Neutrophil (primary cell): ENCODE data around the gene DSCAM.

Source experiments
- H3K27ac ChIP-seq: fragments of 200-600 bp; sonication (generic); 2 replicates; pipeline ENCODE4 v1.5.1; 2016; ENCODE audit warnings: mild to moderate bottlenecking, moderate library complexity
- H3K27me3 ChIP-seq: fragments of 200-600 bp; sonication (generic); 2 replicates; pipeline ENCODE4 v1.6.0; 2016; ENCODE audit warnings: mild to moderate bottlenecking
- H3K36me3 ChIP-seq: fragments of 200-600 bp; sonication (generic); 2 replicates; pipeline ENCODE4 v1.5.1; 2017
- H3K4me1 ChIP-seq, 2 experiments: fragments of 200-600 bp in 1 of 2; sonication (generic) in 1 of 2; 1 replicate in 1 of 2; 2 replicates in 1 of 2; pipeline versions ENCODE4 v1.5.1 to v1.6.1; 2013 to 2016; ENCODE audit warnings: low read depth in 1 of 2, low read length in 1 of 2, mild to moderate bottlenecking in 1 of 2, moderate library complexity in 1 of 2; ENCODE audit not compliant: control insufficient read depth in 1 of 2, insufficient read depth in 1 of 2
- H3K4me3 ChIP-seq, 2 experiments: fragments of 200-600 bp in 1 of 2; sonication (generic) in 1 of 2; 1 replicate in 1 of 2; 2 replicates in 1 of 2; pipeline ENCODE4 v1.5.1; 2013 to 2016; ENCODE audit warnings: low read depth in 1 of 2, low read length in 1 of 2, mild to moderate bottlenecking in 1 of 2, moderate library complexity in 1 of 2
- H3K9me3 ChIP-seq: fragments of 200-600 bp; sonication (generic); 2 replicates; pipeline ENCODE4 v1.5.1; 2016
- TF ChIP-seq, protein P1 (sequence below): fragments of 200-600 bp; sonication (generic); IDR thresholded peaks from 2 replicates; pipeline ENCODE4 v1.5.1; 2016; ENCODE audit warnings: antibody characterized with exemption

Gene DSCAM

GRCh38 chr21:40689840-40690360, 157.1 kb downstream of the DSCAM start:
- no peak overlapping the region for H3K27ac ChIP-seq
- TF ChIP-seq, protein P1, sequence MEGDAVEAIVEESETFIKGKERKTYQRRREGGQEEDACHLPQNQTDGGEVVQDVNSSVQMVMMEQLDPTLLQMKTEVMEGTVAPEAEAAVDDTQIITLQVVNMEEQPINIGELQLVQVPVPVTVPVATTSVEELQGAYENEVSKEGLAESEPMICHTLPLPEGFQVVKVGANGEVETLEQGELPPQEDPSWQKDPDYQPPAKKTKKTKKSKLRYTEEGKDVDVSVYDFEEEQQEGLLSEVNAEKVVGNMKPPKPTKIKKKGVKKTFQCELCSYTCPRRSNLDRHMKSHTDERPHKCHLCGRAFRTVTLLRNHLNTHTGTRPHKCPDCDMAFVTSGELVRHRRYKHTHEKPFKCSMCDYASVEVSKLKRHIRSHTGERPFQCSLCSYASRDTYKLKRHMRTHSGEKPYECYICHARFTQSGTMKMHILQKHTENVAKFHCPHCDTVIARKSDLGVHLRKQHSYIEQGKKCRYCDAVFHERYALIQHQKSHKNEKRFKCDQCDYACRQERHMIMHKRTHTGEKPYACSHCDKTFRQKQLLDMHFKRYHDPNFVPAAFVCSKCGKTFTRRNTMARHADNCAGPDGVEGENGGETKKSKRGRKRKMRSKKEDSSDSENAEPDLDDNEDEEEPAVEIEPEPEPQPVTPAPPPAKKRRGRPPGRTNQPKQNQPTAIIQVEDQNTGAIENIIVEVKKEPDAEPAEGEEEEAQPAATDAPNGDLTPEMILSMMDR, result no peak
- no peaks in the 10 kb centered on the region for H3K36me3 ChIP-seq
- no peak overlapping the region for H3K4me3 ChIP-seq
- H3K27me3 ChIP-seq, result no peaks in the 10 kb centered on the region
- no peaks in the 10 kb centered on the region for H3K9me3 ChIP-seq
- H3K4me1 ChIP-seq, result no peaks in the 10 kb centered on the region

DNA sequence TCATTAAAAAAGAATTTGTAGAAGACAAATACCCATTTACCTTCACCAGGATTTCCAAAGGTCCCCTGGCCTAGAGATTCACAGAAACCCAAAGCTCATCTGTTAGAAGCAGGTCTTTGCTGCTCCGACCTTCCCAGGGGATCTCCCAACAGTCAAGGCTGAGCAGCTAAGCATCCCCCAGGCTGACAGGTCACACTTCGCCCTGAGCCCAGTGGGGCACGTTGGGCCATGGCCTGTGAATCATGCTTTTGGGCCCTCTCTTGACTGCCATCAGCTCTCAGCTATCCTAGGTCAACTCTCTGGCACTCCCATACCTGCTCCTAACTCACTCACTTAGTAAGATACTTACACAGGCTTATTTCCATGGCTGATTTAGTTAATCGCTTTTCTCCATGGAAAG, 157.7 kb downstream of the DSCAM start:
- Histone ChIP-seq H3K27ac (no peak overlapping the region), H3K9me3 (no peaks in the 10 kb centered on the region), H3K4me3 (no peak overlapping the region), H3K4me1 (no peaks in the 10 kb centered on the region), H3K27me3 (no peaks in the 10 kb centered on the region), H3K36me3 (no peaks in the 10 kb centered on the region)
- TF ChIP-seq, protein P1, result no peak

DNA sequence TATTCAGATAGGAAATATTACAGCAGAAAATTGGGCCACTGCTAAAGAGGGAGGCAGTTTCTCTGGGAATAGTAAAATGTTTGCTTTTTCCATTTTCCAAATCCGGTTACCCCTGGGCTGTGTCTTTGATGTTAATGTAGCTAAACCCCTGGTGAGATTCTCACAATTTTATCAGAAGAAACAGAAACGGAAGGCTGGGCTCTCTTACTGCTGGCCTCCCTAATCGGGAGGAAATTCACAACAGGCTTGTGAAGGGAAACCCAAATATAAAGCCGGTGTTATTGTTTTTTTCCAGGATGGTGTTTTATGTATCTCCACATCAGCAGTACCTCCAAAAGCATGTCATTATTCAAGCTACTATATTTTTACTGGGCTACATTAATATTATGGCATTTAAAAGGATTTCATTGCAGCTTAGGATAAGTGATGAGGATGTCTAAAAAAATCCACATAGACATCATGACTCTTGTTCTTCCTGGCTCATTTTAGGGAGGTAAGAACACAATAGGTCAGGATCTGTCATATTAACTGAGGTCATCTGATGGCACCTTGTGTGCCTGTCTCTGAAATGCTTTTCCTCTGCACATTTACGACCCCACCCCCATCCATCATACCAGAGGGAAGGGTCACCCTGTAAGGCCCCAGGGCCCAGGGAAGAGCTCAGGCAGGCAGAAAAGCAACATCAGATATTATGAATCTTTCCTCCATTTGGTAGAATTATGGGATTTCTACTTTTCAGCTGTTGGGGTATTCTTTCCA, 158.7 kb downstream of the DSCAM start:
- Histone ChIP-seq H3K4me3 (no peak overlapping the region), H3K36me3 (no peaks in the 10 kb centered on the region), H3K9me3 (no peaks in the 10 kb centered on the region), H3K4me1 (no peaks in the 10 kb centered on the region), H3K27ac (no peak overlapping the region), H3K27me3 (no peaks in the 10 kb centered on the region)
- TF ChIP-seq, protein P1, result no peak

DNA sequence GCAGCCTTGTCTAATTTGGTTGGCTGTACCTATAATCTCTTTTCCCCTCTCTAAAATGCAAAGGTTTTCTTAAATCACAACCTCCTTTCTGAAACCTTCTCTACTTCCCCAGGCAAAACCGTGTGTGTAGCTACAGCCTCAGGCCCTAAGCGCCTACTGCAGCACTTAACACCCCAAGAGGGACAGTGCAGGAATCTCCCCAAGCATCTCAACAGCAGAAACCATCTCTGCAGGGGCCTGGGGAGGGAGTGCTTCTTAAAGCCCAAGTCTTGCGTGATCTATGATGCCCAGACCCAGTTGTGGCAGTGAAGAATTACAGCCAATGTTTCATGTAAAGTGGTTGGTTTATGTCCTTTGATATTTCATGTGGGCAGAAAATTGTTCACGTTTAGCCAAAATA, 159.3 kb downstream of the DSCAM start:
- no peaks in the 10 kb centered on the region for H3K4me1 ChIP-seq
- no peaks in the 10 kb centered on the region for H3K27me3 ChIP-seq
- no peaks in the 10 kb centered on the region for H3K9me3 ChIP-seq
- no peak overlapping the region for H3K27ac ChIP-seq
- no peaks in the 10 kb centered on the region for H3K36me3 ChIP-seq
- H3K4me3 ChIP-seq, result no peak overlapping the region
- TF ChIP-seq, protein P1, result no peak

DNA sequence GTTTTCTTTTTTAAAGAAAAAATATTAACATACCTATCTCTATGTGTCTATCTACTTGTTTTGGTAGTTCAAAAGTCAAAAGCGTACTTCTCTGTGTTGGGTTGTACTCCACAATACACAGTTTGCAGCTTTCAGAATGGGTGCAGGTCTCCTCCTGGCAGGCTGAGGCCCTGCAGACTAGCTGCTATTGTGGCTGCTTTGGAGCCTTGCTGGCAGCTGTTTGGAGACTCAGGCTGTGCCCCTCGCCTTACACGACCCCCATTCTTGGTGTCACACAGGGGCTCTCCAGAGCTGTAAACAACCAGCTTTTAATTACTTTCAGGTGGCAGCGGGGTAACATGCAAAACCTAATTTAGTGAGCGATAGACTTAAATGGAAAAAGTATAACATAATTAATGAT, 160.4 kb downstream of the DSCAM start:
- Histone ChIP-seq H3K36me3 (no peaks in the 10 kb centered on the region), H3K4me3 (no peak overlapping the region), H3K4me1 (no peaks in the 10 kb centered on the region), H3K27ac (no peak overlapping the region), H3K9me3 (no peaks in the 10 kb centered on the region), H3K27me3 (no peaks in the 10 kb centered on the region)
- TF ChIP-seq, protein P1, result no peak
